B cell (primary cell): ENCODE data around the gene ZMIZ1.

Experiments
- EZH2 ChIP-seq: IDR thresholded peaks from 2 replicates; pipeline ENCODE4 v1.6.1; 2012; ENCODE audit warnings: borderline replicate concordance, low read depth, mild to moderate bottlenecking, moderate library complexity, low read length; ENCODE audit not compliant: insufficient read depth, poor library complexity, severe bottlenecking
- TF ChIP-seq, protein P1 (sequence below): fragments of 200-600 bp; IDR thresholded peaks from one replicate; pipeline ENCODE4 v1.8.0; 2022; ENCODE audit warnings: antibody characterized with exemption, mild to moderate bottlenecking

- TF ChIP-seq, protein P1, sequence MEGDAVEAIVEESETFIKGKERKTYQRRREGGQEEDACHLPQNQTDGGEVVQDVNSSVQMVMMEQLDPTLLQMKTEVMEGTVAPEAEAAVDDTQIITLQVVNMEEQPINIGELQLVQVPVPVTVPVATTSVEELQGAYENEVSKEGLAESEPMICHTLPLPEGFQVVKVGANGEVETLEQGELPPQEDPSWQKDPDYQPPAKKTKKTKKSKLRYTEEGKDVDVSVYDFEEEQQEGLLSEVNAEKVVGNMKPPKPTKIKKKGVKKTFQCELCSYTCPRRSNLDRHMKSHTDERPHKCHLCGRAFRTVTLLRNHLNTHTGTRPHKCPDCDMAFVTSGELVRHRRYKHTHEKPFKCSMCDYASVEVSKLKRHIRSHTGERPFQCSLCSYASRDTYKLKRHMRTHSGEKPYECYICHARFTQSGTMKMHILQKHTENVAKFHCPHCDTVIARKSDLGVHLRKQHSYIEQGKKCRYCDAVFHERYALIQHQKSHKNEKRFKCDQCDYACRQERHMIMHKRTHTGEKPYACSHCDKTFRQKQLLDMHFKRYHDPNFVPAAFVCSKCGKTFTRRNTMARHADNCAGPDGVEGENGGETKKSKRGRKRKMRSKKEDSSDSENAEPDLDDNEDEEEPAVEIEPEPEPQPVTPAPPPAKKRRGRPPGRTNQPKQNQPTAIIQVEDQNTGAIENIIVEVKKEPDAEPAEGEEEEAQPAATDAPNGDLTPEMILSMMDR = no peak
- no peak for TF ChIP-seq EZH2
These were observed 181.5 kb downstream of the ZMIZ1 start for GRCh38 chr10:79250259-79250658.
